Cardiac fibroblast (primary cell): ENCODE data around the gene SHANK1.
A peak's percentile ranks its signal among the peaks of the same experiment; 100 is the strongest.

Experiments
- DNase-seq, 2 donors: peaks; one replicate each; pipeline versions ENCODE4 v3.0.0 to v3.0.0-alpha.2; 2010; ENCODE audit warnings: low read depth in 2 of 2
- H3K4me3 ChIP-seq, 2 donors: replicated peaks in 1 of 2; 1 replicate in 1 of 2; 2 replicates in 1 of 2; pipeline ENCODE4 v1.5.1; 2011; ENCODE audit warnings: low read depth in 2 of 2, low read length in 2 of 2, mild to moderate bottlenecking in 2 of 2, moderate library complexity in 1 of 2
- TF ChIP-seq, protein P1 (sequence below): IDR thresholded peaks from one replicate; pipeline ENCODE4 v1.5.1; 2011; ENCODE audit warnings: low read depth, mild to moderate bottlenecking, low read length, inconsistent platforms

Gene SHANK1

DNA sequence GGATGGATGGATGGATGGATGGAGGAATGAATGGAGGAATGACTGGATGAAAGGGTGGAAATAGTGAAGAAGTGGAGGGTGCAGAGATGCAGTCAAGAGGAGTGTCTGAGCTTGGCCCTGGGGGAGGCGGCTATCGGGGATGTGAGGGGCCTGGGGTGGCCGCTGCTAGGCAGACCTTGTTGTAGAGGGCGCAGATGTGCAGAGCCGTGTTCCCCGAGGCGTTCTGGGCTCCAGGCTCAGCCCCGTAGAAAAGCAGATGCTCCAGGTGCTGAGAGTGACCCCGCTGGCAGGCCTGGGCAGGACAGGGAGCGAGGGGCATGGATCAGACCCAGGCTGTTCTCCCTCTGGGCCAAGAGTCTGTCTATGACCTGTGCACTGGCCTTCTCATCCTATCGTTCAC lies 8.4 kb downstream of the SHANK1 start:
- no peak overlapping the region for H3K4me3 ChIP-seq
- TF ChIP-seq, protein P1, sequence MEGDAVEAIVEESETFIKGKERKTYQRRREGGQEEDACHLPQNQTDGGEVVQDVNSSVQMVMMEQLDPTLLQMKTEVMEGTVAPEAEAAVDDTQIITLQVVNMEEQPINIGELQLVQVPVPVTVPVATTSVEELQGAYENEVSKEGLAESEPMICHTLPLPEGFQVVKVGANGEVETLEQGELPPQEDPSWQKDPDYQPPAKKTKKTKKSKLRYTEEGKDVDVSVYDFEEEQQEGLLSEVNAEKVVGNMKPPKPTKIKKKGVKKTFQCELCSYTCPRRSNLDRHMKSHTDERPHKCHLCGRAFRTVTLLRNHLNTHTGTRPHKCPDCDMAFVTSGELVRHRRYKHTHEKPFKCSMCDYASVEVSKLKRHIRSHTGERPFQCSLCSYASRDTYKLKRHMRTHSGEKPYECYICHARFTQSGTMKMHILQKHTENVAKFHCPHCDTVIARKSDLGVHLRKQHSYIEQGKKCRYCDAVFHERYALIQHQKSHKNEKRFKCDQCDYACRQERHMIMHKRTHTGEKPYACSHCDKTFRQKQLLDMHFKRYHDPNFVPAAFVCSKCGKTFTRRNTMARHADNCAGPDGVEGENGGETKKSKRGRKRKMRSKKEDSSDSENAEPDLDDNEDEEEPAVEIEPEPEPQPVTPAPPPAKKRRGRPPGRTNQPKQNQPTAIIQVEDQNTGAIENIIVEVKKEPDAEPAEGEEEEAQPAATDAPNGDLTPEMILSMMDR, result no peak
- DNase-seq, result no peak

GRCh38 chr19:50710612-50711011 lies 9.0 kb downstream of the SHANK1 start:
- DNase-seq, result no peak
- no peak overlapping the region for H3K4me3 ChIP-seq
- TF ChIP-seq, protein P1, result no peak

DNA sequence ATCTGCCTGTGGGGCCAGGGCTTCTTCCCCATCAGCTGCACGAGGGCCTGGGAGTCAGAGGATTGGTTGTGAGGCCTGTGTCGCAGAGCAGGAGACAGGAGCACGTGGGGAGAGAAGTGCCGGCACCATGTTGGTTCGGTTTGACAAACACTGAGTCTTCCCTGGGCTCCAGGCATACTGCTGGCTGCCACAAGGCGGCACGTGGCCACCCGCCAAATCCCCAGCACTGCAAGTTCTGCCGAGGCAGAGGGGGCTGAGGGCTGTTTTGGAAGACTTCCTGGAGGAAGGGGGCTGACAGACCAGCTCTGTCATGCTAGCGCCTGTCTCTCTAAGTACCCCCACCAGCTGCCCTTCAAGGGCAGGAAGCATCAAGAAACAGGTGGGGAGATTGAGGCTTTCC lies 9.5 kb downstream of the SHANK1 start:
- H3K4me3 ChIP-seq, result no peak overlapping the region
- TF ChIP-seq, protein P1, result no peak
- DNase-seq, result no peak

- TF ChIP-seq, protein P1, result no peak
- H3K4me3 ChIP-seq, result no peak overlapping the region
- DNase-seq, result peak in 1 of 2 donors; percentile 11
These were observed 11.3 kb downstream of the SHANK1 start for GRCh38 chr19:50708179-50708879.

GRCh38 chr19:50706387-50706786 lies 13.2 kb downstream of the SHANK1 start:
- H3K4me3 ChIP-seq, result no peak overlapping the region
- TF ChIP-seq, protein P1, result no peak
- DNase-seq, result no peak

DNA sequence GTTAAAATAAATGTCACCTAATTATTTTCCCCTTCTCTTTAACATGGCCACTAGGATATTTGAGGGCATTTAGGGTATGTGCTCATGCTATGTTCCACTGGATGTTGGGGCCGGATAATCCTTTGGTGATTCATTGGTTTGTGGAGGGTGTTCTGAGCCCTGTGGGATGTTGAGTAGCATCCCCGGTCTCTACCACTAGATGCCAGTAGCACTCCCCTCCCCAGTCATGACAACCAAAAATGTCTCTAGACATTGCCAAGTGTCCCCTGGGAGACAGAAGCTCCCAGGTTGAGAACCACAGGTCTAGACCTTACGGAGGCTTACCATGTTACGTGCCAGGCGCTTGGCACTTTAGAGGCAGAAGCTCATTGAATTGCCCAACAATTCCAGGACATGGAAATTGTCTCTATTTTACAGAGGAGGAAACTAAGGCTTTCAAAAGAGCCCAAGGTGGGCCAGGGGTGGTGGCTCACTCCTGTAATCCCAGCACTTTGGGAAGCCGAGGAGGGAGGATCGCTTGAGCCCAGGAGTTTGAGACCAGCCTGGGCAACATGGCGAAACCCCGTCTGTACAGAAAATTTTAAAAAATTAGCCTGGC lies 14.1 kb downstream of the SHANK1 start:
- TF ChIP-seq, protein P1, result peak; percentile 89
- H3K4me3 ChIP-seq, result no peak overlapping the region
- DNase-seq, result peak; percentile 73 to 78
